LNCaP clone FGC (cell line): ENCODE measurements around the gene MAP3K14.

Experiments
- DNase-seq: peaks from one replicate; pipeline ENCODE4 v3.0.0-alpha.2; 2011; ENCODE audit warnings: low read depth
- H3K4me3 ChIP-seq: 2 replicates; pipeline ENCODE4 v1.5.1; 2011; ENCODE audit warnings: mild to moderate bottlenecking, low read depth, low read length, control low read depth
- CTCF ChIP-seq: IDR thresholded peaks from 2 replicates; pipeline ENCODE4 v1.5.1; 2012; ENCODE audit warnings: mild to moderate bottlenecking; ENCODE audit not compliant: control insufficient read depth, insufficient read depth; ENCODE audit errors: extremely low read depth

Gene MAP3K14

GRCh38 chr17:45229681-45230409, 87.0 kb downstream of the MAP3K14 start:
- no peak overlapping the region for H3K4me3 ChIP-seq
- TF ChIP-seq CTCF: no peak
- no peak for DNase-seq

GRCh38 chr17:45228763-45229539, 87.9 kb downstream of the MAP3K14 start:
- no peak for DNase-seq
- H3K4me3 ChIP-seq: no peak overlapping the region
- no peak for TF ChIP-seq CTCF

- no peak overlapping the region for H3K4me3 ChIP-seq
- no peak for TF ChIP-seq CTCF
- no peak for DNase-seq
Measured at GRCh38 chr17:45227926-45228762, 88.7 kb downstream of the MAP3K14 start.

GRCh38 chr17:45227101-45227925, 89.5 kb downstream of the MAP3K14 start:
- no peak for DNase-seq
- no peak for TF ChIP-seq CTCF
- no peak overlapping the region for H3K4me3 ChIP-seq

GRCh38 chr17:45226576-45226975, 90.2 kb downstream of the MAP3K14 start:
- DNase-seq: no peak
- no peak for TF ChIP-seq CTCF
- no peak overlapping the region for H3K4me3 ChIP-seq

- H3K4me3 ChIP-seq: no peak overlapping the region
- no peak for TF ChIP-seq CTCF
- DNase-seq: no peak
Measured at GRCh38 chr17:45225964-45226530, 90.8 kb downstream of the MAP3K14 start.
